Measurements from ENCODE around the gene GNG7. TPM values are rescaled to one million over a fixed set of nuclear protein-coding genes. Genes with fewer than 3 reads are reported as not detected.

GNG7 gene
- total and polyA plus RNA-seq, 10 of the 15 experiments (the other 5 are each of a cell fraction or from before 2014, with no cell fraction given): 1.9 to 13.6 (median 6.5) TPM

DNA sequence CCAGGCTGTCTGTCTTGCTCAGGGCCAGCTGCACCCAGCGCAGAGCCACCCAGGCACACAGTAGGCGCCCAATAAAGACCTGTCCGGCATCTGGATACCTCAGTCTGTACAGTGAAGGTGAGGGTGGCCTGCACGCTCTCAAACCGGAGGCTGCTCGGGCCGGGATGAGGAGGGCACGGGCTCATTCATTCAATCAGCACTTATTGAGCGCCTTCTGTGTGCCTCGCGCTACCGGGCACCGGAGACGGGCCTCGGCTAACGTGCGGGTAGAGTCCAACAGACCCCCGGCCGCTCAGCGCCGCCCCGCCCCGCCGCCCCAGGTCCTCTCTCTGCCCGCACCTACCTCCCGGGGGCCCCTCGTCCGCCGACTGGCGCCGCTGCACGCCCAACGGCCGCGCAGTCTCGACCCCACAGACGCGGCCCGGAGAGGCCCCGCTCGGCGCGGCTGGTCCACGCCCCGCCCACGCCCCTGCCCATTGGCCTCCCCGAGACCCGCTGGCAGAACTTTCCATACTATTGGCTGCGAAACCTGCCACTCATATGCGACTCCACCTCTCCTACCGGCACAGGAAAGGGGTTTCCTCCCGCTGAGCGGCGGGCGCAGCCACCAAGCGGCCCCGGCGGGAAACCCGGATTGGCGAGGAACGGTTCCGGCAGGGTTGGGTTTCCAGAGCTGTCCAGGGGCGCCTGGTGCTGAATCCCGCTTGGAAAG lies 37.3 kb upstream of the GNG7 start, which contains the start of gene SLC39A3:
SLC39A3 (minus strand) TSS at position 416 of the 712 bp plus-strand sequence. CDS start 2,760 bp downstream, outside the sequence.
- H3K9ac ChIP-seq (ENCODE audit: control insufficient read depth, insufficient read depth, low read length): peak within 1 kb of the TSS; percentile 80
- ChIA-PET POLR2A (no interaction called here), SMC1A (ENCODE audit: uncharacterized antibody, unreplicated experiment) (interaction anchor here (0.6 to 2.0 kb wide), 3 partner anchors 75 to 356 kb away, joined by 3 to 6 read pairs (median 3); no protein-coding TSS in a partner anchor), RAD21 (ENCODE audit: unreplicated experiment) (interaction anchor here (1.4 kb wide), 1 partner anchor 91 kb away, joined by 7 read pairs; no protein-coding TSS in a partner anchor), CTCF (interaction anchor here (0.6 to 1.3 kb wide), 6 partner anchors 9 to 211 kb away, joined by 3 to 10 read pairs (median 4); no protein-coding TSS in a partner anchor)
- no peaks in the 10 kb centered on the region for H3K4me1 ChIP-seq (ENCODE audit: control insufficient read depth, insufficient read depth, low read length)
- FAIRE-seq (peak; percentile 93), DNase-seq (ENCODE audit: low read depth, low spot score) (peak; percentile 87), ATAC-seq (peak; percentile 100)
- peak within 1 kb of the TSS; percentile 67 for H3K27ac ChIP-seq (ENCODE audit: control insufficient read depth, insufficient read depth)
- H3K27me3 ChIP-seq (replicated peaks in 1 of 2; ENCODE audit: control insufficient read depth in 2 of 2, insufficient read depth in 2 of 2, low read length in 1 of 2): no peaks in the 10 kb centered on the region
- intact Hi-C loops (cut with micrococcal nuclease; ENCODE audit: unreplicated experiment): loop anchor here (5.0 to 10.0 kb wide), 2 partner anchors 72 to 275 kb away; no protein-coding TSS in a partner anchor
- BruUV-seq (replicated peaks): TSS peak; percentile 74
- peak within 1 kb of the TSS; percentile 72 for H3K4me2 ChIP-seq (ENCODE audit: control insufficient read depth, insufficient read depth)
- peaks cover 11 to 15% of the 10 kb centered on the region in 2 experiments; a peak in 3 of 4 replicates for H3K36me3 ChIP-seq (ENCODE audit: control insufficient read depth in 2 of 2, insufficient read depth in 2 of 2, low read length in 1 of 2)
- WGBS (ENCODE audit: insufficient coverage, insufficient replicate concordance, low lambda C conversion rate, missing lambda C conversion rate): under 1% methylated on average over 39 of the region's 64 CpGs
- in situ Hi-C loops (cut with MboI): no loop called here
- H3K4me3 ChIP-seq: peak within 1 kb of the TSS; percentile 98
- no peaks in the 10 kb centered on the region for H4K20me1 ChIP-seq (ENCODE audit: control insufficient read depth, insufficient read depth)
- peaks cover 8% of the 10 kb centered on the region; the same call in 2 of the 3 replicates for H3K9me3 ChIP-seq (replicated peaks; ENCODE audit: control insufficient read depth, insufficient read depth, low read length)
- H2AFZ ChIP-seq (ENCODE audit: control insufficient read depth, low read depth, low read length): peak within 1 kb of the TSS; percentile 75
- H3K79me2 ChIP-seq (ENCODE audit: control insufficient read depth, insufficient read depth, low read length): peaks cover 14% of the 10 kb centered on the region
- TF ChIP-seq PAX8 (IDR thresholded peaks at IDR 0.05): no peak
- no peak for TF ChIP-seq NFIC (IDR thresholded peaks at IDR 0.05; ENCODE audit: low read depth, low read length)
- no peak for TF ChIP-seq MYC (IDR thresholded peaks at IDR 0.05; ENCODE audit: insufficient read depth, insufficient read length, insufficient replicate concordance, low read length, severe bottlenecking)
- TF ChIP-seq, protein P1, sequence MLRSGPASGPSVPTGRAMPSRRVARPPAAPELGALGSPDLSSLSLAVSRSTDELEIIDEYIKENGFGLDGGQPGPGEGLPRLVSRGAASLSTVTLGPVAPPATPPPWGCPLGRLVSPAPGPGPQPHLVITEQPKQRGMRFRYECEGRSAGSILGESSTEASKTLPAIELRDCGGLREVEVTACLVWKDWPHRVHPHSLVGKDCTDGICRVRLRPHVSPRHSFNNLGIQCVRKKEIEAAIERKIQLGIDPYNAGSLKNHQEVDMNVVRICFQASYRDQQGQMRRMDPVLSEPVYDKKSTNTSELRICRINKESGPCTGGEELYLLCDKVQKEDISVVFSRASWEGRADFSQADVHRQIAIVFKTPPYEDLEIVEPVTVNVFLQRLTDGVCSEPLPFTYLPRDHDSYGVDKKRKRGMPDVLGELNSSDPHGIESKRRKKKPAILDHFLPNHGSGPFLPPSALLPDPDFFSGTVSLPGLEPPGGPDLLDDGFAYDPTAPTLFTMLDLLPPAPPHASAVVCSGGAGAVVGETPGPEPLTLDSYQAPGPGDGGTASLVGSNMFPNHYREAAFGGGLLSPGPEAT (IDR thresholded peaks at IDR 0.05; ENCODE audit: low read depth): peak; percentile 81
- TF ChIP-seq KLF5 (IDR thresholded peaks at IDR 0.05; ENCODE audit: partially characterized antibody): peak; percentile 56
- TF ChIP-seq SPI1 (IDR thresholded peaks at IDR 0.05; ENCODE audit: borderline replicate concordance, insufficient read depth, low read depth, low read length): no peak
- peak; percentile 87 for TF ChIP-seq RELA (IDR thresholded peaks at IDR 0.05; ENCODE audit: borderline replicate concordance, partially characterized antibody)
- no peak for TF ChIP-seq POLR2AphosphoS2 (IDR thresholded peaks at IDR 0.05; ENCODE audit: low read depth, low read length)
- peak; percentile 82; the same call in 2 of the 3 replicates for TF ChIP-seq POU2F2 (IDR thresholded peaks at IDR 0.05; ENCODE audit: borderline replicate concordance, low read depth, low read length)
- peak; percentile 82 for TF ChIP-seq NFYB (IDR thresholded peaks at IDR 0.05; ENCODE audit: insufficient read depth, low read depth, low read length)
- TF ChIP-seq HCFC1 (IDR thresholded peaks at IDR 0.05; ENCODE audit: low read length): peak; percentile 88
- TF ChIP-seq, protein P2, sequence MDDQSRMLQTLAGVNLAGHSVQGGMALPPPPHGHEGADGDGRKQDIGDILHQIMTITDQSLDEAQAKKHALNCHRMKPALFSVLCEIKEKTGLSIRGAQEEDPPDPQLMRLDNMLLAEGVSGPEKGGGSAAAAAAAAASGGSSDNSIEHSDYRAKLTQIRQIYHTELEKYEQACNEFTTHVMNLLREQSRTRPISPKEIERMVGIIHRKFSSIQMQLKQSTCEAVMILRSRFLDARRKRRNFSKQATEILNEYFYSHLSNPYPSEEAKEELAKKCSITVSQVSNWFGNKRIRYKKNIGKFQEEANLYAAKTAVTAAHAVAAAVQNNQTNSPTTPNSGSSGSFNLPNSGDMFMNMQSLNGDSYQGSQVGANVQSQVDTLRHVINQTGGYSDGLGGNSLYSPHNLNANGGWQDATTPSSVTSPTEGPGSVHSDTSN (IDR thresholded peaks at IDR 0.05; ENCODE audit: insufficient replicate concordance, low read depth, low read length): peak; percentile 99
- TF ChIP-seq MTA3 (IDR thresholded peaks at IDR 0.05; ENCODE audit: borderline replicate concordance, low read length): no peak
- peak; percentile 81 for TF ChIP-seq POLR2A (IDR thresholded peaks at IDR 0.05; ENCODE audit: low read depth, low read length)
- 0 out of 2 replicates have a peak, but pooled peaks have one; percentile 55 for TF ChIP-seq MEF2A (IDR thresholded peaks at IDR 0.05; ENCODE audit: insufficient read depth, low read depth, low read length)
- TF ChIP-seq, protein P3, sequence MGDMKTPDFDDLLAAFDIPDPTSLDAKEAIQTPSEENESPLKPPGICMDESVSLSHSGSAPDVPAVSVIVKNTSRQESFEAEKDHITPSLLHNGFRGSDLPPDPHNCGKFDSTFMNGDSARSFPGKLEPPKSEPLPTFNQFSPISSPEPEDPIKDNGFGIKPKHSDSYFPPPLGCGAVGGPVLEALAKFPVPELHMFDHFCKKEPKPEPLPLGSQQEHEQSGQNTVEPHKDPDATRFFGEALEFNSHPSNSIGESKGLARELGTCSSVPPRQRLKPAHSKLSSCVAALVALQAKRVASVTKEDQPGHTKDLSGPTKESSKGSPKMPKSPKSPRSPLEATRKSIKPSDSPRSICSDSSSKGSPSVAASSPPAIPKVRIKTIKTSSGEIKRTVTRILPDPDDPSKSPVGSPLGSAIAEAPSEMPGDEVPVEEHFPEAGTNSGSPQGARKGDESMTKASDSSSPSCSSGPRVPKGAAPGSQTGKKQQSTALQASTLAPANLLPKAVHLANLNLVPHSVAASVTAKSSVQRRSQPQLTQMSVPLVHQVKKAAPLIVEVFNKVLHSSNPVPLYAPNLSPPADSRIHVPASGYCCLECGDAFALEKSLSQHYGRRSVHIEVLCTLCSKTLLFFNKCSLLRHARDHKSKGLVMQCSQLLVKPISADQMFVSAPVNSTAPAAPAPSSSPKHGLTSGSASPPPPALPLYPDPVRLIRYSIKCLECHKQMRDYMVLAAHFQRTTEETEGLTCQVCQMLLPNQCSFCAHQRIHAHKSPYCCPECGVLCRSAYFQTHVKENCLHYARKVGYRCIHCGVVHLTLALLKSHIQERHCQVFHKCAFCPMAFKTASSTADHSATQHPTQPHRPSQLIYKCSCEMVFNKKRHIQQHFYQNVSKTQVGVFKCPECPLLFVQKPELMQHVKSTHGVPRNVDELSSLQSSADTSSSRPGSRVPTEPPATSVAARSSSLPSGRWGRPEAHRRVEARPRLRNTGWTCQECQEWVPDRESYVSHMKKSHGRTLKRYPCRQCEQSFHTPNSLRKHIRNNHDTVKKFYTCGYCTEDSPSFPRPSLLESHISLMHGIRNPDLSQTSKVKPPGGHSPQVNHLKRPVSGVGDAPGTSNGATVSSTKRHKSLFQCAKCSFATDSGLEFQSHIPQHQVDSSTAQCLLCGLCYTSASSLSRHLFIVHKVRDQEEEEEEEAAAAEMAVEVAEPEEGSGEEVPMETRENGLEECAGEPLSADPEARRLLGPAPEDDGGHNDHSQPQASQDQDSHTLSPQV (IDR thresholded peaks at IDR 0.05): 0 out of 2 replicates have a peak, but pooled peaks have one; percentile 16

Measured in GM12878 (cell line).